ENCODE results near the gene GPRIN3. TPM values are rescaled to one million over a fixed set of nuclear protein-coding genes. Genes with fewer than 3 reads are reported as not detected.

GPRIN3 gene
- total and polyA plus RNA-seq, 2 of the 13 experiments (the other 11 are each of a cell fraction or from before 2014, with no cell fraction given): not detected

- DNase-seq (ENCODE audit: low spot score) (no peak), FAIRE-seq (no peak), ATAC-seq (no peak)
- Histone ChIP-seq H3K36me3 (replicated peaks in 1 of 2; ENCODE audit: control insufficient read depth in 1 of 2, insufficient read depth in 2 of 2, low read length in 2 of 2) (no peaks in the 10 kb centered on the region), H3K9me3 (ENCODE audit: low read length) (no peaks in the 10 kb centered on the region), H3K4me1 (ENCODE audit: insufficient read depth, low read length) (peaks cover 4% of the 10 kb centered on the region), H3K9ac (ENCODE audit: insufficient read depth, low read depth, low read length) (no peak overlapping the region), H3K79me2 (ENCODE audit: insufficient read depth, low read length) (no peaks in the 10 kb centered on the region), H4K20me1 (ENCODE audit: insufficient read depth, low read length) (no peaks in the 10 kb centered on the region), H2AFZ (ENCODE audit: low read length) (no peak overlapping the region), H3K4me3 (replicated peaks in 1 of 3; ENCODE audit: insufficient read depth in 1 of 3, low read depth in 2 of 3, low read length in 3 of 3) (no peak overlapping the region), H3K4me2 (ENCODE audit: low read depth, low read length) (no peak overlapping the region), H3K27me3 (ENCODE audit: control insufficient read depth in 1 of 2, insufficient read depth in 2 of 2, low read length in 2 of 2) (no peaks in the 10 kb centered on the region), H3K27ac (ENCODE audit: extremely low read length, insufficient read depth, low read length) (no peak overlapping the region)
- POLR2A ChIA-PET: no interaction called here
- BruUV-seq (replicated peaks): no TSS peak
- WGBS (ENCODE audit: low lambda C conversion rate): 0% methylated on average over 4 of the region's 4 CpGs
- intact Hi-C loops (cut with micrococcal nuclease; ENCODE audit: unreplicated experiment) (no loop called here), in situ Hi-C loops (cut with HindIII; ENCODE audit: extremely low pct_ligation_motif_present, low pct_unique_long_range_greater_than_20kb) (no loop called here)
- TF ChIP-seq SCMH1 (CRISPR knock-in tag; IDR thresholded peaks at IDR 0.05; ENCODE audit: borderline replicate concordance) (no peak), ZFP41 (CRISPR knock-in tag; IDR thresholded peaks at IDR 0.05; ENCODE audit: borderline replicate concordance) (no peak), PTBP1 (IDR thresholded peaks at IDR 0.05; ENCODE audit: low read depth, low read length, poor library complexity, severe bottlenecking) (no peak), PCBP1 (IDR thresholded peaks at IDR 0.05; ENCODE audit: borderline replicate concordance, low read depth, low read length) (no peak), KLF9 (CRISPR knock-in tag; IDR thresholded peaks at IDR 0.05; ENCODE audit: low read depth) (no peak), ZBTB34 (CRISPR knock-in tag; IDR thresholded peaks at IDR 0.05) (no peak)
- CTCF ChIA-PET (ENCODE audit: low intra/inter-chr PET ratio, low total read pairs): no interaction called here
These were observed 94.3 kb downstream of the GPRIN3 start for GRCh38 chr4:89213382-89213701.

GRCh38 chr4:89212666-89213381 is 94.8 kb downstream of the GPRIN3 start:
- TF ChIP-seq ZSCAN9 (CRISPR knock-in tag; IDR thresholded peaks at IDR 0.05; ENCODE audit: borderline replicate concordance): no peak
- TF ChIP-seq ZNF639 (CRISPR knock-in tag; conservative IDR thresholded peaks at IDR 0.05): no peak
- TF ChIP-seq, protein P1, sequence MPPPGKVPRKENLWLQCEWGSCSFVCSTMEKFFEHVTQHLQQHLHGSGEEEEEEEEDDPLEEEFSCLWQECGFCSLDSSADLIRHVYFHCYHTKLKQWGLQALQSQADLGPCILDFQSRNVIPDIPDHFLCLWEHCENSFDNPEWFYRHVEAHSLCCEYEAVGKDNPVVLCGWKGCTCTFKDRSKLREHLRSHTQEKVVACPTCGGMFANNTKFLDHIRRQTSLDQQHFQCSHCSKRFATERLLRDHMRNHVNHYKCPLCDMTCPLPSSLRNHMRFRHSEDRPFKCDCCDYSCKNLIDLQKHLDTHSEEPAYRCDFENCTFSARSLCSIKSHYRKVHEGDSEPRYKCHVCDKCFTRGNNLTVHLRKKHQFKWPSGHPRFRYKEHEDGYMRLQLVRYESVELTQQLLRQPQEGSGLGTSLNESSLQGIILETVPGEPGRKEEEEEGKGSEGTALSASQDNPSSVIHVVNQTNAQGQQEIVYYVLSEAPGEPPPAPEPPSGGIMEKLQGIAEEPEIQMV (CRISPR knock-in tag; IDR thresholded peaks at IDR 0.05; ENCODE audit: low read depth): no peak
- intact Hi-C loops (cut with micrococcal nuclease; ENCODE audit: unreplicated experiment): no loop called here
- H3K4me2 ChIP-seq (ENCODE audit: low read depth, low read length): no peak overlapping the region
- H3K4me3 ChIP-seq (replicated peaks in 1 of 3; ENCODE audit: insufficient read depth in 1 of 3, low read depth in 2 of 3, low read length in 3 of 3): no peak overlapping the region
- H4K20me1 ChIP-seq (ENCODE audit: insufficient read depth, low read length): no peaks in the 10 kb centered on the region
- CTCF ChIA-PET (ENCODE audit: low intra/inter-chr PET ratio, low total read pairs): no interaction called here
- BruUV-seq (replicated peaks): no TSS peak
- FAIRE-seq (no peak), DNase-seq (ENCODE audit: low spot score) (no peak), ATAC-seq (no peak)
- in situ Hi-C loops (cut with HindIII; ENCODE audit: extremely low pct_ligation_motif_present, low pct_unique_long_range_greater_than_20kb): no loop called here
- H3K9ac ChIP-seq (ENCODE audit: insufficient read depth, low read depth, low read length): no peak overlapping the region
- no peaks in the 10 kb centered on the region for H3K9me3 ChIP-seq (ENCODE audit: low read length)
- no peaks in the 10 kb centered on the region for H3K36me3 ChIP-seq (replicated peaks in 1 of 2; ENCODE audit: control insufficient read depth in 1 of 2, insufficient read depth in 2 of 2, low read length in 2 of 2)
- H2AFZ ChIP-seq (ENCODE audit: low read length): no peak overlapping the region
- no peaks in the 10 kb centered on the region for H3K4me1 ChIP-seq (ENCODE audit: insufficient read depth, low read length)
- no peaks in the 10 kb centered on the region for H3K27me3 ChIP-seq (ENCODE audit: control insufficient read depth in 1 of 2, insufficient read depth in 2 of 2, low read length in 2 of 2)
- H3K27ac ChIP-seq (ENCODE audit: extremely low read length, insufficient read depth, low read length): no peak overlapping the region
- no peaks in the 10 kb centered on the region for H3K79me2 ChIP-seq (ENCODE audit: insufficient read depth, low read length)
- POLR2A ChIA-PET: no interaction called here
- 48% methylated on average over 4 of the region's 4 CpGs for WGBS (ENCODE audit: low lambda C conversion rate)

Data from HepG2 (cell line).